Measurements from ENCODE around the gene ERF.

DNA sequence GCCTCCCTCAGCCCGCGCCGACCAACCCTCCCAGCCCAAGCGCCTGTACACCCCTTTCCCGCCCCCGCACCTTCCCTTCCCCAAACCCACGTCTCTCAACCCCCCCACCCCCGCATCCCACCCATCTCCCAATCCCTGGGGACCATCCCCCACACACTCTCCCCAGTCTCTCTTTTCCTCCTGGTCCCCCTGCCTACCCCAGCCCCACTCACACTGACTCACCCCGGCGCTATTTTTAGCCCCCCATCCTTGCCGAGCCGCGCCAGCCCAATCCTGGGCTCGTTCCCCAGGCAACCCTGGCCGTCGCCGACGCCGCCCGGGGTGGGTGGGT, 25.9 kb upstream of the ERF start:
- TF ChIP-seq, protein P1, sequence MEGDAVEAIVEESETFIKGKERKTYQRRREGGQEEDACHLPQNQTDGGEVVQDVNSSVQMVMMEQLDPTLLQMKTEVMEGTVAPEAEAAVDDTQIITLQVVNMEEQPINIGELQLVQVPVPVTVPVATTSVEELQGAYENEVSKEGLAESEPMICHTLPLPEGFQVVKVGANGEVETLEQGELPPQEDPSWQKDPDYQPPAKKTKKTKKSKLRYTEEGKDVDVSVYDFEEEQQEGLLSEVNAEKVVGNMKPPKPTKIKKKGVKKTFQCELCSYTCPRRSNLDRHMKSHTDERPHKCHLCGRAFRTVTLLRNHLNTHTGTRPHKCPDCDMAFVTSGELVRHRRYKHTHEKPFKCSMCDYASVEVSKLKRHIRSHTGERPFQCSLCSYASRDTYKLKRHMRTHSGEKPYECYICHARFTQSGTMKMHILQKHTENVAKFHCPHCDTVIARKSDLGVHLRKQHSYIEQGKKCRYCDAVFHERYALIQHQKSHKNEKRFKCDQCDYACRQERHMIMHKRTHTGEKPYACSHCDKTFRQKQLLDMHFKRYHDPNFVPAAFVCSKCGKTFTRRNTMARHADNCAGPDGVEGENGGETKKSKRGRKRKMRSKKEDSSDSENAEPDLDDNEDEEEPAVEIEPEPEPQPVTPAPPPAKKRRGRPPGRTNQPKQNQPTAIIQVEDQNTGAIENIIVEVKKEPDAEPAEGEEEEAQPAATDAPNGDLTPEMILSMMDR (IDR thresholded peaks at IDR 0.05; ENCODE audit: low read length) = no peak
- no peak for TF ChIP-seq EZH2 (IDR thresholded peaks at IDR 0.05; ENCODE audit: borderline replicate concordance, low read length)
